Measurements from ENCODE around the gene AJAP1.

DNA sequence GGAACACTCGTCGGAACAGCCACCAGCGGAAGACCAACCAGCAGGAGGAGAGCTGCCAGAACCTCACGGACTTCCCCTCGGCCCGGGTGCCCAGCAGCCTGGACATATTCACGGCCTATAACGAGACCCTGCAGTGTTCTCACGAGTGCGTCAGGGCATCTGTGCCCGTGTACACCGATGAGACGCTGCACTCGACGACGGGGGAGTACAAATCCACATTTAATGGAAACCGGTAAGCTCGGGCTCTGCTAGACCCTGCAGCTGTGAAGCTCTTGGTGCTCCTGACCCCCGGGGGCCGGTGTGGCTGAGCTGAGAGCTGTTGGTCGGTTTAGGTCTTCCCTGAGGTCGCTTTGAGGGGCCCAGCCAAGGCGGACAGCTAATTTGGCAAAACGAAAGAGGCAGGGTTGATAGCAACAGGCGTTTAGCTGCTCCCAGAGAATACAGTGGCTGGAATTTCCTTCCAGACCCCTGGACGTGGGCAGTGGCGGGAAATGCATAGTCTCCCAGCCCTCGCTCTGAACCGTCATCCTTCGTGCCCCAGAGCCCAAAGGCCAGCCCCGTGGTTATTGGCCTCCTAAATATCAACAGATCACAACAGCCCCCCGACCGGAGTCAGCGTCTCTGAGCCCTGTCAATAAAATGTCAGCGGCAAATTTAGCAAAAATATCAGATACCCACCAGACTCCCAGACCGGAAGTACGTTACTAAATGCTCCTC, 118.0 kb downstream of the AJAP1 start:
- TF ChIP-seq, protein P1, sequence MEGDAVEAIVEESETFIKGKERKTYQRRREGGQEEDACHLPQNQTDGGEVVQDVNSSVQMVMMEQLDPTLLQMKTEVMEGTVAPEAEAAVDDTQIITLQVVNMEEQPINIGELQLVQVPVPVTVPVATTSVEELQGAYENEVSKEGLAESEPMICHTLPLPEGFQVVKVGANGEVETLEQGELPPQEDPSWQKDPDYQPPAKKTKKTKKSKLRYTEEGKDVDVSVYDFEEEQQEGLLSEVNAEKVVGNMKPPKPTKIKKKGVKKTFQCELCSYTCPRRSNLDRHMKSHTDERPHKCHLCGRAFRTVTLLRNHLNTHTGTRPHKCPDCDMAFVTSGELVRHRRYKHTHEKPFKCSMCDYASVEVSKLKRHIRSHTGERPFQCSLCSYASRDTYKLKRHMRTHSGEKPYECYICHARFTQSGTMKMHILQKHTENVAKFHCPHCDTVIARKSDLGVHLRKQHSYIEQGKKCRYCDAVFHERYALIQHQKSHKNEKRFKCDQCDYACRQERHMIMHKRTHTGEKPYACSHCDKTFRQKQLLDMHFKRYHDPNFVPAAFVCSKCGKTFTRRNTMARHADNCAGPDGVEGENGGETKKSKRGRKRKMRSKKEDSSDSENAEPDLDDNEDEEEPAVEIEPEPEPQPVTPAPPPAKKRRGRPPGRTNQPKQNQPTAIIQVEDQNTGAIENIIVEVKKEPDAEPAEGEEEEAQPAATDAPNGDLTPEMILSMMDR (IDR thresholded peaks at IDR 0.05): no peak
- TF ChIP-seq POLR2A (IDR thresholded peaks at IDR 0.05): no peak

Data from esophagus squamous epithelium (tissue), 4 donors.